ENCODE results near the gene RBM8A. TPM values are rescaled to one million over a fixed set of nuclear protein-coding genes. Genes with fewer than 3 reads are reported as not detected.

The RBM8A gene
- total RNA-seq, 4 donors from 2014 or later = 199 to 589 (median 381) TPM

GRCh38 chr1:145957443-145958319 lies 30.4 kb upstream of the RBM8A start, which contains the start of gene LIX1L:
TSS of gene LIX1L (minus strand) at chr1:145958017. CDS start at chr1:145957927, 90 bp downstream.
- DNase-seq = peak; percentile 97 to 98
- Histone ChIP-seq H3K27ac (peak within 1 kb of the TSS; percentile 88 to 99 (median 96)), H3K4me3 (peak within 1 kb of the TSS; percentile 62 to 88 (median 70)), H3K36me3 (no peaks in the 10 kb centered on the region), H3K4me1 (peaks cover 58 to 72% of the 10 kb centered on the region in 2 donors), H3K9me3 (no peaks in the 10 kb centered on the region), H3K27me3 (no peaks in the 10 kb centered on the region)
- in situ Hi-C loops (cut with MboI; ENCODE audit: low sequenced_read_pairs in 4 of 4) (loop anchor here in 1 of 4 donors (10.0 kb wide), 1 partner anchor 63 kb away; no protein-coding TSS in a partner anchor), intact Hi-C loops (cut with DNase I; ENCODE audit: low total_unique reads) (loop anchor here (1.0 kb wide), 1 partner anchor 30 kb away; the partner anchor contains the start of gene RBM8A)
- TF ChIP-seq CTCF (IDR thresholded peaks at IDR 0.05 in 4 of 5, conservative IDR thresholded peaks at IDR 0.05 in 1 of 5) (no peak), POLR2A (IDR thresholded peaks at IDR 0.05) (peak; percentile 91 to 93)
- ATAC-seq = peak; percentile 74 to 81

- in situ Hi-C loops (cut with MboI; ENCODE audit: low sequenced_read_pairs in 4 of 4) = loop anchor here in 1 of 4 donors (10.0 kb wide), 1 partner anchor 62 kb away; no protein-coding TSS in a partner anchor
- peak in 1 of 2 donors; percentile 63 for DNase-seq
- Histone ChIP-seq H3K9me3 (no peaks in the 10 kb centered on the region), H3K4me1 (peaks cover 64 to 76% of the 10 kb centered on the region in 2 donors), H3K27ac (peak overlapping the region; percentile 88 to 99 (median 96)), H3K36me3 (no peaks in the 10 kb centered on the region), H3K4me3 (peak overlapping the region; percentile 62 to 88 (median 70)), H3K27me3 (no peaks in the 10 kb centered on the region)
- TF ChIP-seq POLR2A (IDR thresholded peaks at IDR 0.05) (no peak), CTCF (IDR thresholded peaks at IDR 0.05 in 4 of 5, conservative IDR thresholded peaks at IDR 0.05 in 1 of 5) (no peak)
- ATAC-seq = peak; percentile 9 to 22
- intact Hi-C loops (cut with DNase I; ENCODE audit: low total_unique reads) = loop anchor here (1.0 kb wide), 1 partner anchor 30 kb away; the partner anchor contains the start of gene RBM8A
These were observed 29.6 kb upstream of the RBM8A start for GRCh38 chr1:145956781-145957442.

- Histone ChIP-seq H3K36me3 (peaks cover 0 to 4% of the 10 kb centered on the region in 2 donors), H3K4me3 (peak overlapping the region; percentile 62 to 88 (median 70)), H3K27me3 (no peaks in the 10 kb centered on the region), H3K4me1 (peaks cover 70 to 78% of the 10 kb centered on the region in 2 donors), H3K27ac (peak overlapping the region; percentile 88 to 99 (median 96)), H3K9me3 (no peaks in the 10 kb centered on the region)
- intact Hi-C loops (cut with DNase I; ENCODE audit: low total_unique reads) = no loop called here
- ATAC-seq (no peak), DNase-seq (no peak)
- TF ChIP-seq CTCF (IDR thresholded peaks at IDR 0.05 in 4 of 5, conservative IDR thresholded peaks at IDR 0.05 in 1 of 5) (no peak), POLR2A (IDR thresholded peaks at IDR 0.05) (no peak)
- in situ Hi-C loops (cut with MboI; ENCODE audit: low sequenced_read_pairs in 4 of 4) = loop anchor here in 1 of 4 donors (10.0 kb wide), 1 partner anchor 62 kb away; no protein-coding TSS in a partner anchor
These were observed 29.1 kb upstream of the RBM8A start for GRCh38 chr1:145956361-145956760.

- H3K4me3 ChIP-seq = peak overlapping the region; percentile 62 to 88 (median 70)
- H3K36me3 ChIP-seq = peaks cover 0 to 6% of the 10 kb centered on the region in 2 donors
- in situ Hi-C loops (cut with MboI; ENCODE audit: low sequenced_read_pairs in 4 of 4) (loop anchor here in 1 of 4 donors (10.0 kb wide), 1 partner anchor 61 kb away; no protein-coding TSS in a partner anchor), intact Hi-C loops (cut with DNase I; ENCODE audit: low total_unique reads) (no loop called here)
- no peak for DNase-seq
- H3K4me1 ChIP-seq = peaks cover 79 to 84% of the 10 kb centered on the region in 2 donors
- H3K27ac ChIP-seq = peak overlapping the region; percentile 88 to 99 (median 96)
- TF ChIP-seq CTCF (IDR thresholded peaks at IDR 0.05 in 4 of 5, conservative IDR thresholded peaks at IDR 0.05 in 1 of 5) (no peak), POLR2A (IDR thresholded peaks at IDR 0.05) (no peak)
- ATAC-seq = no peak
- H3K9me3 ChIP-seq = no peaks in the 10 kb centered on the region
- no peaks in the 10 kb centered on the region for H3K27me3 ChIP-seq
These were observed 28.2 kb upstream of the RBM8A start for GRCh38 chr1:145955436-145955835.
